AG04450 (cell line): ENCODE results near the gene CDS2. TPM values are rescaled to one million over a fixed set of nuclear protein-coding genes. Genes with fewer than 3 reads are reported as not detected.

Experiments
- CTCF ChIA-PET: fragments of 300-600, 350-600 bp; formaldehyde crosslinking; extraction: SDS; loops from one replicate; lab custom pipeline; 2022; ENCODE audit warnings: antibody characterized with exemption, inconsistent platforms; lab: Charles Lee
- POLR2A ChIA-PET: fragments of 350-600 bp; formaldehyde crosslinking; extraction: SDS; loops from one replicate; lab custom pipeline; 2021; ENCODE audit warnings: antibody characterized with exemption, inconsistent platforms; lab: Yijun Ruan, JAX
- DNase-seq: peaks from one replicate; pipeline ENCODE4 v3.0.0-alpha.2; 2011; ENCODE audit warnings: low read depth, low spot score
- H3K27ac ChIP-seq: one replicate; pipeline ENCODE4 v1.5.1; 2012; ENCODE audit warnings: low read depth, low read length, control low read depth
- H3K27me3 ChIP-seq: one replicate; pipeline ENCODE4 v1.6.0; 2012; ENCODE audit warnings: low read length; ENCODE audit not compliant: control insufficient read depth, insufficient read depth
- H3K4me3 ChIP-seq: 2 replicates; pipeline ENCODE4 v1.5.1; 2011; ENCODE audit warnings: mild to moderate bottlenecking, low read depth, low read length, control low read depth
- H3K9me3 ChIP-seq: 2 replicates; pipeline ENCODE4 v1.5.1; 2012; ENCODE audit warnings: low read length; ENCODE audit not compliant: control insufficient read depth, insufficient read depth
- polyA plus RNA-seq: library from polyadenylated mRNA; depleted of rRNA; stranded (reverse); fragments of >200 nt; gene quantifications from 2 replicates; pipeline ENCODE4 v1.2.3, GENCODE V29; 2011
- TF ChIP-seq, protein P1 (sequence below): IDR thresholded peaks from 2 replicates; pipeline ENCODE4 v1.5.1; 2011; ENCODE audit warnings: low read depth, low read length, control low read depth, inconsistent platforms

CDS2 gene
- polyA plus RNA-seq, 1 experiment = 48.7 TPM

DNA sequence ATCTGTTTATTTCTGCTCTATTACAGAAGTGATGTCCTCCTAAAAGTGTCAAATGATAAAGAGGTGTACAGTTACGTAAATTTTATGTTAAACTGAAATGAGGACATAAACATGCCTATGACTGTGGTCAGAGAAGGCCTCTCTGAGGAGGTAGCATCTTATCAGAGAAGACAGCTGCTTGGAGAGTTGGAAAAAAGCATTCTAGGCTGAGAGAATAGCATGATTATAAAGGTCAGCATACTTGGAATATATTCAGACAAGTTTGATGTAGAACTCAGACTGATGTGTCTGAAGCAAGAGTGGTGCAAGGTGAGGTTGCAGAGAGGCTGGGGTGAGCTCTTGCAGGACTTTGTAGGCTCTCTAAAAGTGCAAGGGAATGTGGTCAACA, 3.9 kb upstream of the CDS2 start:
- no peak overlapping the region for H3K4me3 ChIP-seq
- no peak for DNase-seq
- POLR2A ChIA-PET = no interaction called here
- H3K9me3 ChIP-seq = peaks cover 3% of the 10 kb centered on the region; the same call in 1 of the 2 replicates
- H3K27ac ChIP-seq = no peak overlapping the region
- TF ChIP-seq, protein P1, sequence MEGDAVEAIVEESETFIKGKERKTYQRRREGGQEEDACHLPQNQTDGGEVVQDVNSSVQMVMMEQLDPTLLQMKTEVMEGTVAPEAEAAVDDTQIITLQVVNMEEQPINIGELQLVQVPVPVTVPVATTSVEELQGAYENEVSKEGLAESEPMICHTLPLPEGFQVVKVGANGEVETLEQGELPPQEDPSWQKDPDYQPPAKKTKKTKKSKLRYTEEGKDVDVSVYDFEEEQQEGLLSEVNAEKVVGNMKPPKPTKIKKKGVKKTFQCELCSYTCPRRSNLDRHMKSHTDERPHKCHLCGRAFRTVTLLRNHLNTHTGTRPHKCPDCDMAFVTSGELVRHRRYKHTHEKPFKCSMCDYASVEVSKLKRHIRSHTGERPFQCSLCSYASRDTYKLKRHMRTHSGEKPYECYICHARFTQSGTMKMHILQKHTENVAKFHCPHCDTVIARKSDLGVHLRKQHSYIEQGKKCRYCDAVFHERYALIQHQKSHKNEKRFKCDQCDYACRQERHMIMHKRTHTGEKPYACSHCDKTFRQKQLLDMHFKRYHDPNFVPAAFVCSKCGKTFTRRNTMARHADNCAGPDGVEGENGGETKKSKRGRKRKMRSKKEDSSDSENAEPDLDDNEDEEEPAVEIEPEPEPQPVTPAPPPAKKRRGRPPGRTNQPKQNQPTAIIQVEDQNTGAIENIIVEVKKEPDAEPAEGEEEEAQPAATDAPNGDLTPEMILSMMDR = no peak
- CTCF ChIA-PET = interaction anchor here (4.6 kb wide), 1 partner anchor 70 kb away, joined by 34 read pairs; no protein-coding TSS in a partner anchor
- H3K27me3 ChIP-seq = no peaks in the 10 kb centered on the region

DNA sequence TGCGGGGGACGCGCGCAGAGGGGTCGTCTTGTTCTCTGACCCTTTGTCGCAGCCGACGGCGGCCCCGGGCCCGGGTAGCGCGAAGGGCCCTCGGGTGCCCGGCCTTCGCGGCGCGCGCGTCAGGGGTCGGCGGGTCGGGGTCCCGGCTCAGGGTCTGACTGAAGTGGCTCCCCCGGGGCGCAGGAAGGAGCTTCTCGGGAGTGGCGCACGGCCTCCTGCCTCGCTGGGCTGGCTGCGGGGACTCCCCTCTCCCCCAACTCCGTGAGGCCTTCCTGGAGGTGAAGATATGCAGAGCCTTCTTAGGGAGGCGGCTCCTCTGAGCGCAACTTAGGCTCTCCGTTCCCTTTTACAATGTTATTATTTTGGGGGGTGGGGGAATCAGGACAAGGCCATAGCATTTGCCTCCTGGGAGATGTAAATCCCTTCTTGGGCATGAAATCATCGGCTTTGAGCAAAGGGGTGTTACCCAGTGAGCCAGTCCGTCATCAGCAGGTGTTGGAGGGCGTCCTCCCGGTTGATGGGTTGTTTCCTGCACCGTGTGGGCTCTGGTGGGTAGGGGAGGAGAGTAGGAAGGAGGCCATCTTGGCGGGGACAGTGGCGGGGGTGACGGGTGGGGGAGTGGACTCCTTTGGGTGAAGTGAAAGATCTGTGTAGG, 523 bp downstream of the CDS2 start:
- Histone ChIP-seq H3K27ac (peak overlapping the region; percentile 21), H3K9me3 (no peaks in the 10 kb centered on the region), H3K4me3 (peak overlapping the region; percentile 80), H3K27me3 (no peaks in the 10 kb centered on the region)
- POLR2A ChIA-PET = interaction anchor here (0.5 to 2.1 kb wide), 7 partner anchors 14 to 1042 kb away, joined by 3 to 29 read pairs (median 4); no protein-coding TSS in a partner anchor
- CTCF ChIA-PET = interaction anchor here (0.6 to 5.6 kb wide), 22 partner anchors 9 to 377 kb away, joined by 3 to 284 read pairs (median 9); no protein-coding TSS in a partner anchor
- no peak for DNase-seq
- TF ChIP-seq, protein P1 = no peak

GRCh38 chr20:5127859-5128424, 1.1 kb downstream of the CDS2 start:
- ChIA-PET POLR2A (interaction anchor here (2.1 kb wide), 1 partner anchor 65 kb away, joined by 29 read pairs; no protein-coding TSS in a partner anchor), CTCF (interaction anchor here (1.1 to 5.6 kb wide), 6 partner anchors 8 to 96 kb away, joined by 4 to 284 read pairs (median 16); no protein-coding TSS in a partner anchor)
- no peaks in the 10 kb centered on the region for H3K9me3 ChIP-seq
- no peaks in the 10 kb centered on the region for H3K27me3 ChIP-seq
- TF ChIP-seq, protein P1 = no peak
- DNase-seq = no peak
- no peak overlapping the region for H3K27ac ChIP-seq
- peak overlapping the region; percentile 80 for H3K4me3 ChIP-seq

DNA sequence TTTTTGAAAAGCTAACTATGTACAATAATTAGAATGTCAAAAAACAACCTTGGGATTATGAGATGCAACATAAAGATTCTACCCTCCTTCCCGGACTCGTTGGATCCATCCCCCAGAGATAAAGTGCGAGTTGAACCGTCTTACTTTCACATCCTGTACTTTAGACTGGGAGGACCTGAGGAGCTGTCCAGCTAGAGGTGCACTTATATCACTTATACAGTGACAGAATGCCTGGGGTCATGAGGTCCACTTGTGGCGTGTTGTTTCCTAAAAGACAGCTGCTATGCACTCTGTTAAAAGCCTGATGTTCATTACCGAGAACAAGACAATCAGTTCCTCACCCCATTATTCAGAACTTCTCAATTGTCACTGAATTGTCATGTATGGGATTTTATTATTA, 2.1 kb downstream of the CDS2 start:
- ChIA-PET CTCF (interaction anchor here (5.6 kb wide), 1 partner anchor 59 kb away, joined by 284 read pairs; no protein-coding TSS in a partner anchor), POLR2A (no interaction called here)
- Histone ChIP-seq H3K27ac (no peak overlapping the region), H3K9me3 (no peaks in the 10 kb centered on the region), H3K27me3 (no peaks in the 10 kb centered on the region), H3K4me3 (no peak overlapping the region)
- DNase-seq = no peak
- TF ChIP-seq, protein P1 = no peak

DNA sequence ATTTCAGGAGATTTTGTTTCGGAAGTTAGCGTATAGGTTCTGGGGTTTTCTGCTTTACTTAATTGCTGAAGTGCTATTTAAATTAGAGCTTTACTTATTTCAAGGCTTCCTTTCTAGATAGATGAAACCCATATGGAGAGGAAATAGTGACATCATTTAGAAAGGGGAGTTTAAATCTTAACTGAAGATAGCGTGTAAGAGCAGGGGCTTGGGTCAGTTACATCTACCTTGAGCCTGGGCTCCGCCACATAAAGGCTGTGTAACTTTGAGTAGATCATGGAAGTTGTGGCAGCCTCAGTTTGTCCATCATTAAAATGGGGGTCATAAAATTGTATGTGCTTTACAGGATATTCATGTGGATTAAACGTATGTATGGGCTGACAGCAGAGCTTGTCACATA, 4.7 kb downstream of the CDS2 start:
- POLR2A ChIA-PET = interaction anchor here (1.6 kb wide), 1 partner anchor 60 kb away, joined by 4 read pairs; no protein-coding TSS in a partner anchor
- CTCF ChIA-PET = interaction anchor here (1.0 to 1.6 kb wide), 6 partner anchors 26 to 74 kb away, joined by 3 to 11 read pairs (median 4); no protein-coding TSS in a partner anchor
- TF ChIP-seq, protein P1 = no peak
- Histone ChIP-seq H3K27ac (no peak overlapping the region), H3K4me3 (no peak overlapping the region), H3K9me3 (no peaks in the 10 kb centered on the region), H3K27me3 (no peaks in the 10 kb centered on the region)
- DNase-seq = no peak
